A673 (cell line): ENCODE data around the gene TOMM5. TPM values are rescaled to one million over a fixed set of nuclear protein-coding genes. Genes with fewer than 3 reads are reported as not detected.

ENCODE experiments used
- BruUV-seq: library from RNA; stranded (reverse); fragments of 400-500 nt; replicated peaks from 2 replicates; lab custom pipeline; 2021; lab: Mats Ljungman, UMichigan
- CTCF ChIA-PET: fragments of 300-600 bp; sonication (Branson Sonifier 250); formaldehyde crosslinking; loops from one replicate; lab custom pipeline; 2022; ENCODE audit warnings: antibody characterized with exemption; lab: Charles Lee
- POLR2A ChIA-PET: fragments of 300-600 bp; sonication (Branson Sonifier 250); formaldehyde crosslinking; loops from one replicate; lab custom pipeline; 2022; ENCODE audit warnings: antibody characterized with exemption; ENCODE audit not compliant: low non-redundant PET; lab: Charles Lee
- DNase-seq: peaks from one replicate; pipeline ENCODE4 v3.0.0-alpha.2; 2015; ENCODE audit warnings: low spot score
- H3K27ac ChIP-seq: fragments of 200-600 bp; sonication (generic); 2 replicates; pipeline ENCODE4 v1.5.1; 2016; ENCODE audit warnings: mixed run types, low read depth, mild to moderate bottlenecking, mixed read lengths, antibody characterized with exemption, low read length; ENCODE audit not compliant: poor library complexity, severe bottlenecking
- H3K27me3 ChIP-seq: fragments of 200-600 bp; sonication (generic); replicated peaks from 2 replicates; pipeline ENCODE4 v1.6.1; 2017; ENCODE audit warnings: mixed run types, low read depth, mild to moderate bottlenecking, mixed read lengths, antibody characterized with exemption, low read length; ENCODE audit not compliant: insufficient read depth, poor library complexity
- H3K36me3 ChIP-seq: fragments of 200-600 bp; sonication (generic); 2 replicates; pipeline ENCODE4 v1.6.1; 2016; ENCODE audit warnings: mixed run types, mild to moderate bottlenecking, mixed read lengths, antibody characterized with exemption, low read length; ENCODE audit not compliant: insufficient read depth, poor library complexity, severe bottlenecking
- H3K4me1 ChIP-seq: fragments of 200-600 bp; sonication (generic); 2 replicates; pipeline ENCODE4 v1.6.1; 2017; ENCODE audit warnings: mixed run types, mild to moderate bottlenecking, mixed read lengths, antibody characterized with exemption, low read length; ENCODE audit not compliant: insufficient read depth, poor library complexity, severe bottlenecking
- H3K4me3 ChIP-seq: fragments of 200-600 bp; sonication (generic); 2 replicates; pipeline ENCODE4 v1.5.1; 2016; ENCODE audit warnings: low read depth, mixed run types, mild to moderate bottlenecking, mixed read lengths, low read length; ENCODE audit not compliant: poor library complexity, severe bottlenecking
- H3K9me3 ChIP-seq: fragments of 200-600 bp; sonication (generic); 2 replicates; pipeline ENCODE4 v1.6.1; 2016; ENCODE audit warnings: mixed run types, low read depth, mild to moderate bottlenecking, mixed read lengths, antibody characterized with exemption, low read length; ENCODE audit not compliant: poor library complexity, severe bottlenecking
- EZH2 ChIP-seq: fragments of 200-600 bp; sonication (generic); IDR thresholded peaks from 2 replicates; pipeline ENCODE4 v1.6.1; 2017; ENCODE audit warnings: borderline replicate concordance, low read depth, mild to moderate bottlenecking, mixed read lengths, antibody characterized with exemption, low read length; ENCODE audit not compliant: poor library complexity, severe bottlenecking
- intact Hi-C: fragments of 100-400 bp; cut with micrococcal nuclease; formaldehyde crosslinking; loops from one replicate; pipeline ENCODE4 v1.10.0; 2022; ENCODE audit not compliant: unreplicated experiment
- total RNA-seq: library from RNA; stranded (reverse); gene quantifications from 2 replicates; pipeline ENCODE4 v1.2.3, GENCODE V29; 2021
- TF ChIP-seq, protein P1 (sequence below): fragments of 300-800, 200-600 bp; sonication (generic); conservative IDR thresholded peaks from 2 replicates; pipeline ENCODE4 v1.5.1; 2017; ENCODE audit warnings: low read depth, mild to moderate bottlenecking, antibody characterized with exemption, low read length, moderate library complexity, mixed read lengths

Gene TOMM5
- total RNA-seq, 1 experiment from 2014 or later, result 247 TPM

- TF ChIP-seq, protein P1, sequence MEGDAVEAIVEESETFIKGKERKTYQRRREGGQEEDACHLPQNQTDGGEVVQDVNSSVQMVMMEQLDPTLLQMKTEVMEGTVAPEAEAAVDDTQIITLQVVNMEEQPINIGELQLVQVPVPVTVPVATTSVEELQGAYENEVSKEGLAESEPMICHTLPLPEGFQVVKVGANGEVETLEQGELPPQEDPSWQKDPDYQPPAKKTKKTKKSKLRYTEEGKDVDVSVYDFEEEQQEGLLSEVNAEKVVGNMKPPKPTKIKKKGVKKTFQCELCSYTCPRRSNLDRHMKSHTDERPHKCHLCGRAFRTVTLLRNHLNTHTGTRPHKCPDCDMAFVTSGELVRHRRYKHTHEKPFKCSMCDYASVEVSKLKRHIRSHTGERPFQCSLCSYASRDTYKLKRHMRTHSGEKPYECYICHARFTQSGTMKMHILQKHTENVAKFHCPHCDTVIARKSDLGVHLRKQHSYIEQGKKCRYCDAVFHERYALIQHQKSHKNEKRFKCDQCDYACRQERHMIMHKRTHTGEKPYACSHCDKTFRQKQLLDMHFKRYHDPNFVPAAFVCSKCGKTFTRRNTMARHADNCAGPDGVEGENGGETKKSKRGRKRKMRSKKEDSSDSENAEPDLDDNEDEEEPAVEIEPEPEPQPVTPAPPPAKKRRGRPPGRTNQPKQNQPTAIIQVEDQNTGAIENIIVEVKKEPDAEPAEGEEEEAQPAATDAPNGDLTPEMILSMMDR, result no peak
- no peak for TF ChIP-seq EZH2
- ChIA-PET CTCF (no interaction called here), POLR2A (no interaction called here)
- intact Hi-C loops, result no loop called here
- no TSS peak for BruUV-seq
- Histone ChIP-seq H3K27me3 (no peaks in the 10 kb centered on the region), H3K4me1 (no peaks in the 10 kb centered on the region), H3K27ac (no peak overlapping the region), H3K9me3 (no peaks in the 10 kb centered on the region), H3K4me3 (no peak overlapping the region), H3K36me3 (no peaks in the 10 kb centered on the region)
- no peak for DNase-seq
These were observed 40.9 kb downstream of the TOMM5 start for GRCh38 chr9:37551468-37551867.

DNA sequence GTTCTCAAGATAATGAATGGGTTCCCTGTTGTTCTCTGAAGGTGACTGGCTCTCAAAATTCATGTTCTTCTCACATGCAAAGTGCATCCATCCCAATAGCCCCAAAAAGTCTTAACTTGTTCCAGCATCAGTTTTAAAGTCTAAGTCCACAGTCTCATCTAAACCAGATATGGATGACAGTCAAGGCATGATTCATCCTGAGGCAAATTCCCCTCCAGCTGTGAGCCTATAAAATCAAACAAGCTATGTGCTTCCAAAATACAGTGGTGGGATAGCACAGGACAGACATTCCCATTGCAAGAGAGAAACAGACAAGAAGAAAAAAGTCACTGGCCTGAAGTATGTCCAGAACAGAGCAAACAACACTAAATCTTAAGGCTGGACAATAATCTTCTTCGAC, 41.6 kb downstream of the TOMM5 start:
- POLR2A ChIA-PET, result no interaction called here
- H3K27me3 ChIP-seq, result no peaks in the 10 kb centered on the region
- peak; percentile 23 for DNase-seq
- H3K36me3 ChIP-seq, result no peaks in the 10 kb centered on the region
- no peaks in the 10 kb centered on the region for H3K9me3 ChIP-seq
- CTCF ChIA-PET, result no interaction called here
- BruUV-seq, result no TSS peak
- intact Hi-C loops, result no loop called here
- no peak for TF ChIP-seq EZH2
- TF ChIP-seq, protein P1, result no peak
- no peaks in the 10 kb centered on the region for H3K4me1 ChIP-seq
- no peak overlapping the region for H3K4me3 ChIP-seq
- H3K27ac ChIP-seq, result no peak overlapping the region

DNA sequence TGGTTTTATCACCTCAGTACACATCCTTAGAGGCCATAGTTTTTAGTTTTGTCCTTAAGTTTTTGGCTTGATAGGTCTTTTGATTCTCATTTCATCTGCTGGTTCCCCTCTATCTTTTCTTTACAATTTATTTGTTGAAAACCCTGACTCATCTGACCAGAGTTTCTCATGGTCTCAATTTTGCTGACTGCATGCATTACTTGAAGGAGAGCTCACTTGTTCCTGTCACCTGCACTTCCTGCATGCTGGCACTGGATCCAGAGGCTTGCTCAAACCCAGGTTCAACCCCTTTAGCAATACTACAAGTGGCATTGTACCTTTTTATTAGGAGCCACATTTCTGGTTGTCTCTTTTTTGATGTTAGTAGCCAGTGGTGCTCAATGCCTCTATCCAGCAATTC, 42.9 kb downstream of the TOMM5 start:
- H3K4me3 ChIP-seq, result no peak overlapping the region
- BruUV-seq, result no TSS peak
- ChIA-PET CTCF (no interaction called here), POLR2A (interaction anchor here (0.6 kb wide), 1 partner anchor 62 kb away, joined by 5 read pairs; no protein-coding TSS in a partner anchor)
- H3K36me3 ChIP-seq, result no peaks in the 10 kb centered on the region
- no peak overlapping the region for H3K27ac ChIP-seq
- H3K9me3 ChIP-seq, result no peaks in the 10 kb centered on the region
- H3K4me1 ChIP-seq, result no peaks in the 10 kb centered on the region
- TF ChIP-seq, protein P1, result no peak
- TF ChIP-seq EZH2, result no peak
- no peak for DNase-seq
- intact Hi-C loops, result no loop called here
- no peaks in the 10 kb centered on the region for H3K27me3 ChIP-seq
